GM12875 (cell line): ENCODE results near the gene PACC1.
"Not testable (repeated sequence)": the region's sequence is repeated elsewhere in the genome, so short reads cannot be mapped to it uniquely, and the experiment has no call there.

Experiments used
- H3K4me3 ChIP-seq: one replicate; pipeline ENCODE4 v1.5.1; 2011; ENCODE audit warnings: low read depth, low read length, control low read depth
- CTCF ChIP-seq: IDR thresholded peaks from 2 replicates; pipeline ENCODE4 v1.5.1; 2011; ENCODE audit warnings: low read depth, mild to moderate bottlenecking, control low read depth, inconsistent platforms, low read length, moderate library complexity, borderline replicate concordance; ENCODE audit not compliant: insufficient read depth

Gene PACC1

GRCh38 chr1:212396638-212397037 is 18.0 kb downstream of the PACC1 start:
- no peak for TF ChIP-seq CTCF
- H3K4me3 ChIP-seq, result no peak overlapping the region

- H3K4me3 ChIP-seq, result not testable (repeated sequence)
These were observed 18.8 kb downstream of the PACC1 start for GRCh38 chr1:212395678-212396437.

GRCh38 chr1:212388985-212389716 is 25.5 kb downstream of the PACC1 start:
- no peak overlapping the region for H3K4me3 ChIP-seq
- no peak for TF ChIP-seq CTCF

GRCh38 chr1:212386029-212386428 is 28.7 kb downstream of the PACC1 start:
- TF ChIP-seq CTCF, result no peak
- no peak overlapping the region for H3K4me3 ChIP-seq

GRCh38 chr1:212381397-212382035 is 33.2 kb downstream of the PACC1 start:
- no peak for TF ChIP-seq CTCF
- no peak overlapping the region for H3K4me3 ChIP-seq

GRCh38 chr1:212379366-212379765 is 35.3 kb downstream of the PACC1 start:
- no peak for TF ChIP-seq CTCF
- H3K4me3 ChIP-seq, result no peak overlapping the region

- no peak overlapping the region for H3K4me3 ChIP-seq
- TF ChIP-seq CTCF, result no peak
These were observed 37.0 kb downstream of the PACC1 start for GRCh38 chr1:212377644-212378043.
